ENCODE results near the gene SNAPC3.

Gene SNAPC3

DNA sequence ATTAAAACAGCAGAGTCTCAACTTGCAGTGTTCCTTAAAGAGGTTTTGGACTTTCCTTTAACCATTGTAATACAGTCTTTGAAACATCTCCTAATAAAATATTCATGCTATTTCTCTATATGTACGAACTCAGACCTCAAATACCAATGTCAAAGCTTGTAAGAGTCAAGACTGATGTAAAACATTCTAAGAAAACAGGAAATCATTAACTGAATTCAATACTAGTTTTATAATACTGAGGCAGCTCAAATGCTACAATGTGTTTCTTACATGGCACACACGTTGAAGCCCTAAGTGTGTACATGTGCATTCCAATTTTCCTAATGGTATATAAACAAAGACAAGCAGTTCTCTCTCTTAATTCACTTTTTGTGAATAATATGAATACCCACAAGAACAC is 76.5 kb downstream of the SNAPC3 start:
- no peaks in the 10 kb centered on the region for H3K9me3 Mint-ChIP-seq
- H3K4me3 Mint-ChIP-seq, result no peak overlapping the region
- peaks cover 12% of the 10 kb centered on the region for H3K36me3 Mint-ChIP-seq
- no peaks in the 10 kb centered on the region for H3K27me3 Mint-ChIP-seq
- peaks cover 80% of the 10 kb centered on the region for H3K4me1 Mint-ChIP-seq
- peak overlapping the region; percentile 57 for H3K27ac Mint-ChIP-seq

DNA sequence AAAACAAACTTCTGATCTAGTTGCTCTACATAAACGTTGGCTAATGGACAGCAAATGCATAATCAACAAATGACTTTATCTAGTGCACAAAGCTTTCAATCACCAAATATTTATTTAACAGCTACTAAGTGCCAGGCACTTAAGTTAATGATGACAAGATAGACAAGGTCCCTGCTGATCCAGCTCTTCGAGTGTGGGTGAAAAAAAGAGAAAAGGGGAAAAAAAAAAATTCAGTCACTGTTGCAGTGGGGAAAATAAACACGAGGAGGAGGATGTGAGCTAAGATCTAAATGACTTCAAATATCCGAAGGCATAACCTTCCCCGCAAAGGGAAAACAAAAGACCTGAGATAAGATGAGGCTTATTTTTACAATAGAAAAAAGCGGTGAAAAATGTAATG is 78.5 kb downstream of the SNAPC3 start:
- peaks cover 16% of the 10 kb centered on the region for H3K36me3 Mint-ChIP-seq
- H3K9me3 Mint-ChIP-seq, result no peaks in the 10 kb centered on the region
- H3K27me3 Mint-ChIP-seq, result no peaks in the 10 kb centered on the region
- H3K27ac Mint-ChIP-seq, result peak overlapping the region; percentile 57
- peak overlapping the region; percentile 62 for H3K4me3 Mint-ChIP-seq
- H3K4me1 Mint-ChIP-seq, result peaks cover 70% of the 10 kb centered on the region

DNA sequence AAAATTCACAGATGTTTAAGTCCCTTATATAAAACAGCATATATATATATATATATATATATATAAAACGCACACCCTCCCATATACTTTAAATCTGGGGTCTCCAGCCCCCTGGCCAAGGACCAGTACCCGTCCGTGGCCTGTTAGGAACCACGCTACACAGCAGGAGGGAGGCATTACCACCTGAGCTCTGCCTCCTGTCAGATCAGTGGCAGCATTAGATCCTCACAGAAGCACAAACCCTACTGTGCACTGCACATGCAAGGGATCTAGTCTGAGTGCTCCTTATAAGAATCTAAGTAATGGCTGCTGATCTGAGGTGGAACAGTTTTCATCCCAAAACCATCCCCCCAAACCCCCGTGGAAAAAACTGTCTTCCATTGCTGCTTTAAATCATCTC is 79.1 kb downstream of the SNAPC3 start:
- Mint-ChIP-seq H3K4me1 (peaks cover 70% of the 10 kb centered on the region), H3K27me3 (no peaks in the 10 kb centered on the region), H3K36me3 (peaks cover 18% of the 10 kb centered on the region), H3K4me3 (peak overlapping the region; percentile 34), H3K27ac (peak overlapping the region; percentile 90), H3K9me3 (no peaks in the 10 kb centered on the region)

DNA sequence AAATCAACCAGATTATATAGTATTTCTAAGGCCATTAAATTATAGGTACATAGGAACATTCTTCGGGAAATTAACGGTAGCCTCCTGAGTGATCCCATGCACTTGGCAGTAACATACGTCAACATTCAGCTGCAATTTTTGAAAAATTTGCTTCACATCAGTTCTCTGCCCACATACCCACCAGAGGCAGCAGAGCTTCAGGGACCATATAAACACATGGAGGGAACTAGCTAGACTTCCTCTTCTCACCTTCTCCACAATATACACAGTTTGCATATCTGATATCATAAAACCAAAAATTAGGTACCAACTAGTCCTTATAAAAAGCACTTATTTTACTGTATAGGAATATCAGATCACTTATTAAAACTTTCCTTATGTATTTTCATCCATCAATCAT is 83.2 kb downstream of the SNAPC3 start:
- Mint-ChIP-seq H3K4me1 (peaks cover 63% of the 10 kb centered on the region), H3K36me3 (peaks cover 19% of the 10 kb centered on the region), H3K27me3 (no peaks in the 10 kb centered on the region), H3K4me3 (no peak overlapping the region), H3K27ac (no peak overlapping the region), H3K9me3 (no peaks in the 10 kb centered on the region)

DNA sequence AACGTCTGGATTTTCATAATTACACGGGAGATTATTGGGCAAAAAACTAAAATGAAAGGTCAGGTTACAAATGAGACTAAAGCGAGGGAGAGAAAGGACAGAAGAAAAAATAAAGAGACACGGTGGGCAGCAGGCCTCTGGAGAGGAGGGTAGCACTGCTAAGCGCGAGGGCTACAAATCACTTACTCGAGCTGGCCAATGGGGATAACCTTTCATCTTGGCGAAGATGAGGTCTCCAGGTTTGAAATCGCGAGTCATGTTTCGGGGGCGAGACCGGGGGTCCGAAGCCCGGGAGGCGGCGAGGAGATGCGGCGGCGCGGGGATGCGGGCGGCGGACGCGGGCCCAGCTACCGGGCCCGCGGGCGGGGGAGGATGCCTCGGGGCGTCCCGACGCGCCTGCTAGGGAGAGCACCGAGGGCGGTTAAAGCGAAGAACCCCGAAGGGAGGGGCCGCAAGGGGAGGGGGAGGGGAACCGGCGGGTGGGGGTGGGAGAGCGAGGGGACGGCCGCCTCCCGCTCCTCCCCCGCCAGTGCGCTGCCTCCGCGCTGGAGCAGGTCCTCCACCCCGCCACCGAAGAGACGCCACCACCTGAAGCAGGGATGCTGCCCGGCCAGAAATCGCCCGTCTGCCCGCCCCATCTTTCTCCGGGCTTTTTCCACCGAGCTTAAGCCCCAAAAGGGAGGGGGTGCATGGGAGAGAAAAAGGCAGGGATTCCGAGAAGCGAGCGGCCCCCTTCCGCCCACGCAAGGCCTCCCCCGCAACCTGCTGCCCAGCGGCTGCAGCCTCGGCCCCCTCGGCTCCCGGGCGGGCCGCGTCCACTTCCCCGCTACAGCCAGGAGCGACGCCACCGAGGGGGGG is 87.5 kb downstream of the SNAPC3 start:
- H3K9me3 Mint-ChIP-seq, result no peaks in the 10 kb centered on the region
- peaks cover 9% of the 10 kb centered on the region for H3K36me3 Mint-ChIP-seq
- H3K27ac Mint-ChIP-seq, result peak overlapping the region; percentile 99
- H3K27me3 Mint-ChIP-seq, result no peaks in the 10 kb centered on the region
- peaks cover 69% of the 10 kb centered on the region for H3K4me1 Mint-ChIP-seq
- peak overlapping the region; percentile 95 for H3K4me3 Mint-ChIP-seq

DNA sequence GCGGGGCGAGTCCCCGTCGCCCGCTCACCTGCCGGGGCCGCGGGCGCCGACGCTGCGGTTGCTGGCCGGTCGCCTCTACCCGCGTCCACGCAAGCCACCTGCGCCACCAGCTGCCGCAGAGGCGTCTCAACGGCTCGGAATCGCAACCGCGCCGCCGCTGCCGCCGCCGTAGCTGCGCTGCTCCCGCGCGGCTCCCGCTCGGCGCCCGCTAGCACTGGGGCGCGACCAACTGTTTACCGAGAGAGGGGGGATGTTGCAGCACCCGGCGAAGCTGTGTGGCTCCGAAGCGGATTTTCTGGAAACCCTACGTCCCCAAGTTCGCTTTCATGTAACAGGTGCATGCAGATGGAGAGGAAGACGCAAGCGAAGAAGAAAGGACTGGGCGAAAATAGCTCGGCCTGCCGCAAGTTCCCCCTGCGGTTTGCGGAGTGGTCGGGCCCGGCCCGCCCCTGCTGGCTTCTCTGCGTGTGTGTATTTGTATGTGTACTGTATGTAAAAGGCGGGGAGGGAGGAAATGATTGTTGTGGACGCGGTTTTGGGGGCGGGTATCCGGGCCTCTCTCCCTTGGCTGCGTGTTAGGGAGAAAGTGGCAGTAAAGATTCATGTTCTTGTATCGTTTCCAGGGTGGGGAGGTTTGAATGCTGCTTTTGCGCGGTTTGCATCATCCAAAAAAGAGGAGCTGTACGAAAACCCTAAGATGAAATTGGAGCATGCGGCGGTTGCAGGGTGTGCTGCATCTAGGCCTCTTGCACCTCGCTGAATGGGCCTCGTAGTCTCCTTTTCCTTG is 88.3 kb downstream of the SNAPC3 start, which contains the start of gene PSIP1:
Gene PSIP1 (minus strand): TSS at position 182 of the 787 bp plus-strand sequence. CDS start 782 bp downstream, outside the sequence.
- H3K27ac Mint-ChIP-seq, result peak within 1 kb of the TSS; percentile 100
- no peaks in the 10 kb centered on the region for H3K27me3 Mint-ChIP-seq
- peaks cover 7% of the 10 kb centered on the region for H3K36me3 Mint-ChIP-seq
- H3K4me3 Mint-ChIP-seq, result peak within 1 kb of the TSS; percentile 98
- H3K4me1 Mint-ChIP-seq, result peaks cover 65% of the 10 kb centered on the region
- no peaks in the 10 kb centered on the region for H3K9me3 Mint-ChIP-seq
